H1 (cell line): ENCODE data around the gene VWA5B2. TPM values are rescaled to one million over a fixed set of nuclear protein-coding genes. Genes with fewer than 3 reads are reported as not detected.

Source experiments
- CHD1 ChIP-seq: IDR thresholded peaks from 2 replicates; pipeline ENCODE4 v1.6.1; 2012; ENCODE audit warnings: low read depth, low read length, improper control_type of control experiment
- CHD7 ChIP-seq: fragments of 300-600 bp; sonication (generic); IDR thresholded peaks from 2 replicates; pipeline ENCODE4 v1.7.1; 2012; ENCODE audit warnings: low read length, moderate library complexity, mild to moderate bottlenecking, inconsistent platforms; ENCODE audit not compliant: insufficient replicate concordance
- CTBP2 ChIP-seq: IDR thresholded peaks from 2 replicates; pipeline ENCODE4 v1.7.0; 2011; ENCODE audit warnings: borderline replicate concordance, mild to moderate bottlenecking, moderate library complexity, mixed read lengths, low read length; ENCODE audit not compliant: insufficient read depth, insufficient read length
- MAX ChIP-seq: IDR thresholded peaks from 2 replicates; pipeline ENCODE4 v1.6.1; 2012; ENCODE audit warnings: inconsistent platforms
- NRF1 ChIP-seq: IDR thresholded peaks from 2 replicates; pipeline ENCODE4 v1.6.1; 2011; ENCODE audit warnings: mild to moderate bottlenecking, low read depth, low read length, improper control_type of control experiment
- SRF ChIP-seq: IDR thresholded peaks from 2 replicates; pipeline ENCODE4 v1.6.1; 2011; ENCODE audit warnings: mild to moderate bottlenecking, low read depth, low read length, moderate library complexity
- TAF7 ChIP-seq: optimal IDR thresholded peaks from 2 replicates; pipeline ENCODE3; 2011; ENCODE audit warnings: low read depth, mild to moderate bottlenecking, inconsistent platforms, low read length, moderate library complexity, borderline replicate concordance
- polyA plus RNA-seq, 7 experiments: library from polyadenylated mRNA; depleted of rRNA in 3 of 7; stranded (reverse) in 5 of 7; unstranded in 2 of 7; fragments of >200 nt in 5 of 7; fragments of 200-250 nt in 2 of 7; gene quantifications; 1 replicate in 5 of 7; 2 replicates in 1 of 7; 4 replicates in 1 of 7; pipeline versions ENCODE4 v1.2.1 to v1.2.3, GENCODE V29; 2011 to 2013; ENCODE audit warnings: missing spikeins in 2 of 7, mixed read lengths in 2 of 7
- total RNA-seq: library from RNA; stranded (reverse); fragmentation: NEBNext Ultra II Directional; extraction: Animal tissue kit (Norgen Biotek cat#: 25700); gene quantifications from 2 replicates; pipeline ENCODE4 v1.2.1, GENCODE V29; 2021

Gene VWA5B2
- total and polyA plus RNA-seq, 2 of the 8 experiments (the other 6 are each of a cell fraction or from before 2014, with no cell fraction given): 0.53 to 0.56 TPM

GRCh38 chr3:184234671-184235380, 5.4 kb downstream of the VWA5B2 start (continued):
- no peak for TF ChIP-seq CHD7
- TF ChIP-seq MAX: no peak
- TF ChIP-seq CHD1: no peak
- no peak for TF ChIP-seq NRF1
- no peak for TF ChIP-seq SRF
- TF ChIP-seq TAF7: no peak
- no peak for TF ChIP-seq CTBP2
- TF ChIP-seq, all 59 proteins: peak for 0
